Measurements from ENCODE around the gene DFFA. TPM values are rescaled to one million over a fixed set of nuclear protein-coding genes. Genes with fewer than 3 reads are reported as not detected.

Gene DFFA
- total and polyA plus RNA-seq, 4 donors, result 7.8 to 29.2 (median 18.0) TPM

Other genes with a start within 250 kb of the DFFA start
- gene PGD, start 73.5 kb downstream of the DFFA start, total RNA-seq, result 10 to 100 TPM; 46.7 TPM
- 10 to 100 TPM; 28.7 to 80.8 TPM for gene PGD, start 73.5 kb downstream of the DFFA start, polyA plus RNA-seq
- 10 to 100 TPM in 1 of 2 donors, 1 to 10 TPM in 1; 4.3 to 11.4 TPM for gene CENPS, start 42.1 kb downstream of the DFFA start, total RNA-seq
- gene CENPS, start 42.1 kb downstream of the DFFA start, polyA plus RNA-seq, result 10 to 100 TPM; 17.4 to 21.4 TPM
- gene CORT, start 22.5 kb downstream of the DFFA start, total RNA-seq, result under 1 TPM in 1 of 2 donors, not detected in 1; 0.33 TPM
- not detected for gene CORT, start 22.5 kb downstream of the DFFA start, polyA plus RNA-seq
- gene PEX14, start 2.4 kb upstream of the DFFA start, total RNA-seq, result 10 to 100 TPM; 14.0 to 16.9 TPM
- gene PEX14, start 2.4 kb upstream of the DFFA start, polyA plus RNA-seq, result 10 to 100 TPM in 1 of 2 donors, 1 to 10 TPM in 1; 4.5 to 14.8 TPM